ENCODE data around the gene INSYN2B.

- TF ChIP-seq ZNF274 (IDR thresholded peaks at IDR 0.05; ENCODE audit: low read depth, low read length) (no peak), SUZ12 (IDR thresholded peaks at IDR 0.05; ENCODE audit: extremely low read depth, insufficient read depth, insufficient read length) (no peak)
These were observed 143.3 kb downstream of the INSYN2B start for GRCh38 chr5:169836835-169837536.

All from NT2/D1 (cell line).